HG03066 (cell line): ENCODE results near the gene LSM2.
"Not testable (repeated sequence)": the region's sequence is repeated elsewhere in the genome, so short reads cannot be mapped to it uniquely, and the experiment has no call there.

Experiments used
- ATAC-seq: cut with Tn5 transposase; IDR thresholded peaks from one replicate; pipeline ENCODE4 v1.9.1; 2021; ENCODE audit warnings: low read depth; ENCODE audit not compliant: unreplicated experiment

Gene LSM2

DNA sequence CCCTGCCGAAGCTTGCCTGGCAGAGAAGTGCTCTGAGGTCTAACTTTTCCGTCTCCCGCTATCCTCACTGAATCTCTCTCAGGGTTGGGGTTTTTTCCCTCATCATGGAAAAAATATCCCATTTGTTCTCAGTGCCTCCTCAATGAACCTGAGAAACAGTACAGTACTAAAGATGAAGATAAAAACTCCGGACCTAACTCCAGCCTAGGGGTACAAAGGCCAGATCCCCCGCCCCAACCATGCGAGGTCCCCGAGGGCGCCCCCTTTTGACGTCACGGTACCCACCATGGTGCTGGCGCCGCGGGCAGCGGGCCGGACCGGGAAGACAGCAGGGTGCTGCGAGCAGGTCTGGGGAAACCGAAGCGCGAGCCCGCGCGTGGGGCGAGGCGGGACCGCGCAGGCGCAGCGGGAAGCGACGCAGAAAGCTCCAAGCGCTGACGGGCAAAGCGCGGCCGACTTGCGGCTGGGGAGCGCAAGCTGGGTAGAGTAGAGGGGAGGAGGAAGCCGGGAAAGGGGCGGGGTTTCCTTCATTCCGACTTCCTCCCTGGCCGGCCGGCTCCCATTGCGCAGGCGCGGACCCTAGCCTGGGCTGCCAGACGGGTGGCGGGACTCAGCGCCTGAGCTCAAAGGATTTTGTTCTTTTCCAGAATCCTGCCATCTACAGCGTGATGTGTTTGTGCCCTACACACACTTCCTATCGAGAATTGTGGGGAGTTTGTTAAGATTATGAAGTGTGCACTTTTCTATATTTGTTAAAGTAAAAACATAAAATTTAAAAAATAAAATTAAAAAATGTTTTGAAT, at the start of gene LSM2:
TSS of gene LSM2 (minus strand) at position 497 of the 803 bp plus-strand sequence. CDS start at position 288, 209 bp downstream.
- peak; percentile 84 for ATAC-seq

GRCh38 chr6:31851980-31852718, 45.4 kb upstream of the LSM2 start:
- not testable (repeated sequence) for ATAC-seq

- no peak for ATAC-seq
Measured at GRCh38 chr6:31851485-31851832, 44.7 kb upstream of the LSM2 start.

DNA sequence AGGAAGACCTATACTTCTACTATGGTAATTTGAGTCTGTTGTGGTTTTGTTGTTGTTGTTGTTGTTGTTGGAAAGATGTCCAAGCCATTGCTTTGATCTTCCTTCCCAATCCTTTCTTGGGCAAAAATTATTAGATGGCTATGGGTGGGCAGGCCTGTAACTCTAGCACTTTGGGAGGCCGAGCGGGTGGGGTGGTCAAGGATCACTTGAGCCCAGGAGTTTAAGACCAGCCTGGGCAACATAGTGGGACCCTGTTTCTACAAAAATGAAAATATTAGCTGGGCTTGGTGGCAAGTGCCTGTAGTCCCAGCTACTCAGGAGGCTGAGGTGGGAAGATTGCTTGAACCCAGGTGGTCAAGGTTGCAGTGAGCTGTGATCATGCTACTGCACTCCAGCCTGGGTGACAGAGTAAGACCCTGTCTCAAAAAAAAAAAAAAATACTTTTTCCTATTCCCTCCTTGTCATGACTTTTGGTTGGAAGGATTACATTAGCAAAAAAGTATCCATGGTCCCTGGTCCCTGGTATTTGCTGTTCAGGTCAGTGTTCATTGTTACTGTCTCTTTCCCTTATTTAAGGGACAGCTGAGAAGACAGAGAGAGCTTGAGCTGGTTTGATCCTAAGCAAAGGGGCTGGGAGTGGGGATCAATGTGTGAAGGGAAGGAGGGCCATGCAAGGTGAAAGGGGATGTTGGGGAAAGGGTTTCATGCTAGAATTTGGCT, 44.2 kb upstream of the LSM2 start:
- no peak for ATAC-seq

GRCh38 chr6:31847276-31847978, 40.7 kb upstream of the LSM2 start:
- no peak for ATAC-seq

GRCh38 chr6:31844507-31844906, 37.7 kb upstream of the LSM2 start:
- no peak for ATAC-seq

DNA sequence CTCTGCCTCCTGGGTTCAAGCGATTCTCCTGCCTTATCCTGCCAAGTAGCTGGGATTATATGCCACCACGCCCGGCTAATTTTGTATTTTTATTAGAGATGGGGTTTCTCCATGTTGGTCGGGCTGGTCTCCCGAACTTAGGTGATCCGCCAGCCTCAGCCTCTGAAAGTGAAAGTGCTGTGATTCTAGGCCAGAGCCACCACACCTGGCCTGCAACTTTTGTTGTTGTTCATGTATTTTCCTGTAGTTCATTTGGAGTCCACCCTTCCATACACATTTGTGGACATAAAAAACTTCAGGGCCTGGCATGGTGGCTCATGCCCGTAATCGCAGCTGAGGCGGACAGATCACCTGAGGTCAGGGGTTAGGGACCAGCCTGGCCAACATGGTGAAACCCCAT, 35.3 kb upstream of the LSM2 start:
- ATAC-seq: no peak

DNA sequence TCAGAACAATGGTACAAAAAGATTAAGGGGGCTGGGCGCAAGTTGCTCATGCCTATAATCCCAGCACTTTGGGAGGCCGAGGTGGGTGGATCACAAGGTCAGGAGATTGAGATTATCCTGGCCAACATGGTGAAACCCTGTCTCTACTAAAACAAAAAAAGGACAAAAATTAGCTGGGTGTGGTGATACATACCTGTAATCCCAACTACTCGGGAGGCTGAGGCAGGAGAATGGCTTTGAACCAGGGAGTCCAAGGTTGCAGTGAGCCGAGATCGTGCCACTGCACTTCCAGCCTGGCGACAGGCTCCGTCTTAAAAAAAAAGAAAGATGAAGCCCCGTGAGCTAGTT, 33.0 kb upstream of the LSM2 start:
- ATAC-seq: not testable (repeated sequence)

GRCh38 chr6:31838968-31839367, 32.2 kb upstream of the LSM2 start:
- ATAC-seq: no peak

DNA sequence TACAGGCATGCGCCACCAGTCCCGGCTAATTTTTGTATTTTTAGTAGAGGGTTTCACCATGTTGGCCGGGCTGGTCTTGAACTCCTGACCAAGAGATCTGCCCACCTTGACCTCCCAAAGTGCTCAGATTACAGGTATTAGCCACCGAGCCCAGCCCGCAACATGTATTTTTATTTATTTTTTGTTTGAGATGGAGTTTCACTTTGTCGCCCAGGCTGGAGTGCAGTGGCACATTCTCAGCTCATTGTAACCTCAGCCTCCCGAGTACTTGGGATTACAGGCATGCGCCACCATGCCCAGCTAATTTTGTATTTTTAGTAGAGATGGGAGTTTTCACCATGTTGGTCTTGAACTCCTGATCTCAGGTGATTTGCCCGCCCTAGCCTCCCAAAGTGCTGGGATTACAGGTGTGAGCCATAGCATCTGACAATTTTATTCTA, 31.4 kb upstream of the LSM2 start:
- not testable (repeated sequence) for ATAC-seq

- no peak for ATAC-seq
Measured at GRCh38 chr6:31837369-31838113, 30.8 kb upstream of the LSM2 start.

DNA sequence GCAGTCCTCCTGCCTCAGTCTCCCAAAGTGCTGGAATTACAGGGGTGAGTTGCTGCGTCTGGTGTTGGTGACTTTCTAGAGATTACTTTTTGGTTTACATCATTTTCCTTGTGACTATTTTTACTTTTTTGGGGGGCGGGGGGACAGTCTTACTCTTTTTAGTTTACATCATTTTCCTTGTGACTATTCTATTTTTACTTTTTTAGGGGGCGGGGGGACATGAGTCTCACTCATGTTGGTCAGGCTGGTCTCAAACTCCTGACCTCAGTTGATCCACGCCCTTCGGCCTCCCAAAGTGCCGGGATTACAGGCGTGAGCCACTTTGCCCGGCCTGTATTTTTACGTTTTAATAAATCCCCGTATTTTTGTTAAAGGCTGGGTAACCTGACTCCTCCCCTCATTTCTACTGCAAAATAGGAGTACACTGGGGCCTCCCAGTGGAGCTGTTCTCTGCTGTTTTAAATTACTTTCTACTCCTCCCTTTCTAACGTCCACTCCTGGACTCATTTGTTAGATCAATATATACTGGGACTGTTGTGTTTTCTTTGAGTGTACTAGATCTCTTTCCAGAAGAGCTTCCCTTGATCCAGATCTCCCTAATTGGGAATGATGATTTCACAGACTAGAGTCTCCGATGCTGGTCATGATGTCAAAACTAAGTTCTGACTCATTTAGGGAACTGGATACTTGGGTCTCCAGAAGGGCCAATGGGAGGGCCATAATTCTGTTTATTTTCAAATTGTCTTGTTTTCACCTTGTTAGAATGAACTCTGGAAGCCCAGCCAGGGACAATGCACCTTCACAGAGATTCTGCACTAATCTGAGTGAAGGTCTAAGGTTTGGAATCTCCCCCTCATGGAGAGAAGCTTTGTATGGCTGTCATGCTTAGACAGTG, 30.0 kb upstream of the LSM2 start:
- ATAC-seq: no peak

- ATAC-seq: no peak
Measured at GRCh38 chr6:31836047-31836473, 29.3 kb upstream of the LSM2 start.

DNA sequence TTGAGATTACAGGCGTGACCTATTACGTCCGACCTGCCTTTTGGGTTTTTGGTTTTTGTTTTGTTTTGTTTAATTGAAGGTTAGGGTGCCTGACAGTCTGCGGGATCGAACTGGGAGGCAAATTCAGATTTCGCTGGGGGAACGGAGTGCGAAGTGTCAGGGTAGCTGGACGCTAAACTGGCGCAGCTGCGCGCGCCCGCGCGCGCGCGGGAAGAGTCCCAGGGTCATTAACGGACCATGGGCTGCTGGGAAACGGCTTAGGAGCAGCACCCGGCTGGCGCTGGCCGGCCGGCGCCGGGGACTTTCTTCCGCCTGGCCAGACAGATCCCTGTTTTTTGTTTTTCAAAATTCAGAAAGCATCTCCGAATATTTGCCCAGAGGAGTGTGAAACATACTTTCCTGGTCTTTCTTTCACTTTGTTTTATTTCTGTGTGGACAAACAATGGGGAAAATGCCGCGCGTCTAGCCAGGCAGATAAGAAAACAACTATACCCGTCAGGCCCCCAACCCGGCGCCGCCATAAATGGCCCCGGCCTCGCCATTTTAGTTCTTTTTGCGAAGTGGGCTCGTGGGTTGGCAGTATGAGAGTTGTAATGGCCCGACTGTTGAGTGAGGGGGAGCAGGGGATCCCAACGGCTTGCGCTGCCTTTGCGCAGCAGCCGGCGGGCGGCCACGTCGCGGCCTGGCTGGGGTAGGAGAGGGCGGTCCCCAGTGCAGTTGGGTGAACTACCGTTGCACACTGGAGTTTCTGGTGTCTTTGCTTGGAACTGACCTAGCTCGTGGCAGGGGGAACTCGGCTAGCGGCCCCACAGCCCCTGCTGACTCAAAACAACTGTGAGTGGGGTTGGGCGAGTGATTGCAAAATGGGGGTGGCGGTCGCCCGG, 27.8 kb upstream of the LSM2 start:
- ATAC-seq: no peak

DNA sequence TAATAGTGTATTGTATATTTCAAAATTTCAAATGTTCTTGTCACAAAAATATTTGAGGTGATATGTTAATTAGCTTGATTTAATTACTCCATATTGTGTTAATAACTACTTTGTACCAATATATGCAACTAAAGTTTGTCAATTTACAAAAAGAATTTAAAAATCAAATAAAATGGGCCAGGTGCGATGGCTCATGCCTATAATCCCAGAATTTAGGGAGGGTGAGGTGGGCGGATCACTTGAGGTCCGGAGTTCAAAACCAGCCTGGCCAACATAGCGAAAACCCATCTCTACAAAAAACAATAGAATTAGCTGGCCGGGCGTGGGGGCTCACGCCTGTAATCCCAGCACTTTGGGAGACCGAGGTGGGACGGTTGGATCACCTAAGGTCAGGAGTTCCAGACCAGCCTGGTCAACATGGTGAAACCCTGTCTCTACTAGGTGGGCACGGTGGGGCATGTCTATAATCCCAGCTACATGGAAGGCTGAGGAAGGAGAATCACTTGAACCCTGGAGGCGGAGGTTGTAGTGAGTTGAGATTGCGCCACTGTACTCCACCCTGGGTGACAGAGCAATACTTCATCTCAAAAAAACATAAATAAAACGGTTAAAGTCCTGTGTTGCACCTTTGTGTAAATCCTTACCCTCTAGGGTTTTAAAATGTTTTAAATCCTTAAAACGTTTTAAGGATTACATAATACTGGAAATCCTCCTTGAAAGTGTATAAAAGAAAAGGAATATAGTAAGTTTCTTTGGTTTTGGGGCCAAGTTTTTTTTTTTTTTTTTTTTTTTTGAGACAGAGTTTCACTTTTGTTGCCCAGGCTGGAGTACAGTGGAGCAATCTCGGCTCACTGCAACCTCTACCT, 24.8 kb upstream of the LSM2 start:
- ATAC-seq: no peak

DNA sequence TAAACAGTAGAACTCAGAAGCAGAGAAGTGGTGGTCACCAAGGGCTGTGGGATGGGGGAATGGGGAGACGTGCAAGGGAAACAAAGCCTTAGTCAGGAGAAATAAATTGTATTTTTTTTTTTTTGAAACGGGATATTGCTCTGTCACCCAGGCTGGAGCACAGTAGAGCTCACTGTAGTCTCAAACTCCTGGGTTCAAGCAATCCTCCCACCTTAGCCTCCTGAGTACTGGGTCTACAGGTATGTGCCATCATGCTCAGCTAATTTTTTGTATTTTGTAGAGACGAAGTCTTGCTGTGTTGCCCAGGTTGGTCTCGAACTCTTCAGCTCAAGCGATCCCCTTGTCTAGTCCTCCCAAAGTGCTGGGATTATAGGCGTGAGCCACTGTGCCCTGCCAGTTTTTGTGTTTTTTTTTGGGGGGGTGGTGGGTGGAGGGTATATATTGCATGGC, 24.1 kb upstream of the LSM2 start:
- no peak for ATAC-seq

- no peak for ATAC-seq
Measured at GRCh38 chr6:31829633-31830283, 23.0 kb upstream of the LSM2 start.
